CD4-positive, alpha-beta T cell treated with Interferon gamma for 1 hour (primary cell): ENCODE results near the gene ANXA2R.
"Not testable (repeated sequence)": the region's sequence is repeated elsewhere in the genome, so short reads cannot be mapped to it uniquely, and the experiment has no call there.

Source experiments
- DNase-seq: peaks from one replicate; pipeline ENCODE4 v3.0.0-alpha.2; 2020

The ANXA2R gene

DNA sequence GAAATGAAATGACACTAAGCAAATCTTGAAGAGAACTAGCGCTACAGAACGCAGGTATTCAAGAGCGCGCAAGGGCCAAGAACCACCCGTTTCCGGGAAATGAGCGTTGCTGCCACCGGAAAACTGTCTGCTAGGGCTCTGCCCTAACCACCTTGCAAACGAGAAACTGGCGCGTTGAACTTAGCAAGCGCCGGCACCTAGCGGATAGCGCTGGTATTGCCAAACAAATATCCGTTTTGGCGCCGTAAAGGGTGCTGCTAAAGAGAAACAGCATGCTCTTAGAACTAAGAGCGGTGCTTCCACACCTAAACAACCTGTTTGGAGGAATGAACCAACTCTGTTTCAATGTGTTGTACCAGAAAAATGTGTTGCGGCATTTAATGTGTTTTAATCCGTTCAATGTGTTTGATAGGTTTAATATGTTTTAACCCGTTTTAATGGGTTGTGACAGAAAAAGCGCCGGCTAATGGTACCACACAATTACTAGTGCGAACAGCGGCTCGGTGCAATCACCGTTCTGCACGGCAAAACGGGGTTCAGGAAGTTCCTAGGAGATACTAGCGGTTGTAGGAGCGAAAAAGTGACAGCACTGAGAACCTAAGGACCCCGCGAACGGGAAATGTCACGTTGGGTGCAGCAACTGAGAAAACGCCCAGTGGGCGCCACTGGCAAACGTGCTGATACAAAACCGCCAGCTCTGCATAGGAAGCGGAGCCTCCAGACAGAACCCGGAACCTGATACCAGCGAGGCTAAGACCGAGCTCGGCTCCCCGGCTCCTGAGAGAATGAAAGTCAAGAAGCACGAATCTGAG, at the start of gene ANXA2R:
ANXA2R (minus strand) TSS at position 33 of the 812 bp plus-strand sequence. CDS start 273 bp downstream, outside the sequence.
- peak; percentile 96 for DNase-seq

DNA sequence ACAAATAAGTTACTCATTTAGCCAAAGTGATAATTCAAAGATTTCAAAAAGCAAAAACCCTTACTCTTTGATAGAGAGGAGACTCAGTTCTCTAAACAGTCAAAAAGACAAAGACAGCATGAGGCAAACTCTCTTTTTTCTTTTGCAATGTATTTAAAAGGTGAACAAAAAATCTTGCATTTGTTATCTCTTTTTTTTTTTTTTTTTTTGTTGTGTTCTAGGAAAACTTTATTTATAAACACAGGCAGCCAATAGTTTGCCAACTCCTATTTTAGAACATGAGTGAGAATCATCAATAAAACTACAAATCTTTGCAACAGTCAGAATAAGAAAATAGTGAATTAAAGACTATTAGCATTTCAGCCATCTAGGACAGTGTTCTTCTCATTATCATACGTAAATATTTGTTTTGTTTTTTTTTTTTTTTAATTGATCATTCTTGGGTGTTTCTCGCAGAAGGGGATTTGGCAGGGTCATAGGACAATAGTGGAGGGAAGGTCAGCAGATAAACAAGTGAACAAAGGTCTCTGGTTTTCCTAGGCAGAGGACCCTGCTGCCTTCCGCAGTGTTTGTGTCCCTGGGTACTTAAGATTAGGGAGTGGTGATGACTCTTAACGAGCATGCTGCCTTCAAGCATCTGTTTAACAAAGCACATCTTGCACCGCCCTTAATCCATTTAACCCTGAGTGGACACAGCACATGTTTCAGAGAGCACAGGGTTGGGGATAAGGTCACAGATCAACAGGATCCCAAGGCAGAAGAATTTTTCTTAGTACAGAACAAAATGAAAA, 46.2 kb upstream of the ANXA2R start:
- not testable (repeated sequence) for DNase-seq

DNA sequence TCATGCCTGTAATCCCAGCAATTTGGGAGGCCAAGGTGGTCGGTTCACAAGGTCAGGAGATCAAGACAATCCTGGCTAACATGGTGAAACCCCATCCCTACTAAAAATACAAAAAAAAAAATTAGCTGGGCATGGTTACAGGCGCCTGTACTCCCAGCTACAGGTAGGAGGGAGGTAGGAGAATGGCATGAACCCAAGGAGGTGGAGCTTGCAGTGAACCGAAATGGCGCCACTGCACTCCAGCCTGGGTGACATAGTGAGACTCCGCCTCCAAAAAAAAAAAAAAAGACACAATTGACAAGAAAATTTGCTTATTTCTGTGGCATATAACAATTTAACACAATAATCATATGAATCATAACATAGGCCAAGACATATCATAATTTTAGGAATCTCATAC, 45.3 kb upstream of the ANXA2R start:
- no peak for DNase-seq

DNA sequence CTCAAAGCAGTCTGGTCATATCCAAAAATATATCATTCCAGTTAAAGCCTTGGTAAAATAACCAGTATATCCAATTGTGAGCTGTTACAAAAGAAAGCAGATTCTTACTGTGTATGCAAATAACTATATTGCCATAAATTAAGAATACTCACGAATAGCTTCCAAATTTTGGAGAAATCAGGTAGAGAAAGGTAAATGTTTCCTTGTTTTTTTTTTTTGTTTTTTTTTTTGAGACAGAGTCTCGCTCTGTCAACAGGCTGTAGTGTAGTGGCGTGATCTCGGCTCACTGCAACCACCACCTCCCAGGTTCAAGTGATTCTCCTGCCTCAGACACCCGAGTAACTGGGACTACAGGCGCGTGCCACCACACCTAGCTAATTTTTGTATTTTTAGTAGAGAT, 44.3 kb upstream of the ANXA2R start:
- not testable (repeated sequence) for DNase-seq

- DNase-seq = not testable (repeated sequence)
These were observed 41.2 kb upstream of the ANXA2R start for GRCh38 chr5:43081345-43081744.

DNA sequence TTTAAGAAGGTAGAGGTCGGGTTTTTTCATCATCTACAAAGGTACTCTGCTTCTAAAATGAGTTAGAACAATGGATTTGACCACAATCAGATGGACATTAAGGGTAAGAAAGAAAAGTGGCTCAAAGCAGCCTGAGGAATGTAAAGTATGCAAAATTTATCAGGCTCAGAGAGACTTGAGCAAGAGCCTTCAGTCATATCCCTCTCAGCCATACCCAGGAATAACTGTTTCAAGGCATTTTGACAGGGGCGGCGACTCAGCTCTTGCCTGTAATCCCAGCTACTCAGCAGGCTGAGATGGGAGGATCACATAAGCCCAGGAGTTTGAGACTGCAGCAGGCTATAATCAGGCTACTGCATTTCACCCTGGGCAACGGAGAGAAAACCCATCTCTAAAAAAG, 38.8 kb upstream of the ANXA2R start:
- DNase-seq = no peak

DNA sequence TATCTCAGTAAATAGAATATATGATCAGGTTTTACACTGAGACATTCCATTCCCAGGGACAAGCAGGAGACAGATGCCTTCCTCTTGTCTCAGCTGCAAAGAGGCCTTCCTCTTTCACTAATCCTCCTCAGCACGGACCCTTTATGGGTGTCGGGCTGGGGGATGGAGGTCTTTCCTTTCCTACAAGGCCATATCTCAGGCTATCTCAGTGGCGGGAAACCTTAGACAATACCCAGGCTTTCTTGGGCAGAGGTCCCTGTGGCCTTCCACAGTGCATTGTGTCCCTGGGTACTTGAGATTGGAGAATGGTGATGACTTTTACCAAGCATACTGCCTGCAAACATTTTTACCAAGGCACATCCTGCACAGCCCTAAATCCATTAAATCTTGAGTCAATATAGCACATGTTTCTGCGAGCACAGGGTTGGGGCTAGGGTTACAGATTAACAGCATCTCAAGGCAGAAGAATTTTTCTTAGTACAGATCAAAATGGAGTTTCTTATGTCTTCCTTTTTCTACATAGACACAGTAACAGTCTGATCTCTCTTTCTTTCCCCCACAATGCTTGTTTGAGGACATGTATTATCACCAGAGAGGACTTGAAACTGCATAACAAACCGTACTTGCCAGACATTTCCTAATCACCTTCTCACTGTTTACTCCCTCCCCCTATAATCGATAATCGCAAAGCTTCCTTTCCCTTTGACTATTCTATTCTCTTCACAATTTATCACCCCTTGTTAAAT, 37.5 kb upstream of the ANXA2R start:
- not testable (repeated sequence) for DNase-seq

GRCh38 chr5:43075319-43076293, 35.5 kb upstream of the ANXA2R start:
- DNase-seq = no peak

DNA sequence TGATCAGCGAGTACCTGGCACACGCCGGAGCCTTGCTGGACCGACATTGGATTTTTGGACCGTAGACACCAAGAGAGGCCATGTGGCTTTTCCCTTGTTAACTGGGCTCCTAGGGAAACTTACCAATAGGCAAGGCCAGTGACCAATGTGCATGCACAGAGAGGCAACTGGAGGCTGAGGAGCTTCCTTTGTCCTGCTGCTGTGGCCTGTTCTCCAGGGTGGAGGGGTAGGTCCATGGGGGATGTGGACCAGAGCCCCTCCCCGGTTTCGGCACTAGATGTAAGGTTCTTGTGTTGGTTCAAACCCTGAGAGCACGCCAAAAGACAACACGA, 34.8 kb upstream of the ANXA2R start:
- DNase-seq = no peak

- peak; percentile 43 for DNase-seq
These were observed 33.8 kb upstream of the ANXA2R start for GRCh38 chr5:43073597-43074546.

- not testable (repeated sequence) for DNase-seq
These were observed 29.2 kb upstream of the ANXA2R start for GRCh38 chr5:43069401-43069720.

DNA sequence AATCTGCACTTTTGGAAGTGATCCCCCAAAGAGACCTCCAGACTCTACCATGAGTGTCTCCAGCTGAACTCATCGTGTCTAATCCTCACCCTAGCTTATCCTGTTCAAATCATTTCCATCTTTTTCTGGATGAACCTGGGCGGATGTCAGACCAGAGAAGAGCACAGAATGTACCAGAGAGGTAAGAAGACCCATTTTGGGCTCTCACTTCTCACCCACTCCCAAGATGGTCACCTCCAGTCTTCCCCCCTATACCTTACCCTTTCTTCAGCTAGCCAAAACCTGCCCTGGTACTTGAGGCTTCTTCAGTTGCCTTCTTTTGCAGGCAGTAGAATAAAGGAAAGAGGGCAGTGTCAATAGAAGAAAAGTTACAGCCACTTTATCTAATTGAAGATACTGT, 27.9 kb upstream of the ANXA2R start:
- no peak for DNase-seq

GRCh38 chr5:43066799-43067741, 27.0 kb upstream of the ANXA2R start:
- peak; percentile 85 for DNase-seq

- peak; percentile 77 for DNase-seq
These were observed 26.1 kb upstream of the ANXA2R start for GRCh38 chr5:43065948-43066798.

DNA sequence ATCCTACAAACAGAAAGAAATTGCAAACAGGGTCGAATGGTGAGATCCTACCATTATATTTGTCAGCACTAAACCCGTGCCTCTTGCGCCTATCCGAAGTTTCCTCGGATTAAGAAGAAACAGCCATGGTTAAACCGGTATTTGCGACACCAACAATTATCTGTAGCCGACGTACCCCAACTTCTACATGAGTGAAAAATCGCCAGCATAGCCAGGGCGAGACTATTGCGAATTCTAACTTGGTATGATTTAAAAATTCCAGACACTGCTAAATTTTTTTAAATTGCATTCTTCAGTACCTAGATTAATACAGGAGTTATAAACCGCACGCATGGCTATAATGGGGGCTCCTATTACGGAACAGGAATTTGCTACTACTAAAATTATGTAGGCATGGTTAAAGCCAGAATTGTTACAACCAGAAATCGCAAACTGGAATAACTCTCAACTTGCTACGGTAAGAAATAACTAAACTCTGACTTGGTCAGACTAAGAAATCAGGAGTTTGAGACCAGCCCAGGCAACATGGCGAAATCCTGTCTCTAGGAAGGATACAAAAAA, 25.3 kb upstream of the ANXA2R start:
- DNase-seq = no peak

DNA sequence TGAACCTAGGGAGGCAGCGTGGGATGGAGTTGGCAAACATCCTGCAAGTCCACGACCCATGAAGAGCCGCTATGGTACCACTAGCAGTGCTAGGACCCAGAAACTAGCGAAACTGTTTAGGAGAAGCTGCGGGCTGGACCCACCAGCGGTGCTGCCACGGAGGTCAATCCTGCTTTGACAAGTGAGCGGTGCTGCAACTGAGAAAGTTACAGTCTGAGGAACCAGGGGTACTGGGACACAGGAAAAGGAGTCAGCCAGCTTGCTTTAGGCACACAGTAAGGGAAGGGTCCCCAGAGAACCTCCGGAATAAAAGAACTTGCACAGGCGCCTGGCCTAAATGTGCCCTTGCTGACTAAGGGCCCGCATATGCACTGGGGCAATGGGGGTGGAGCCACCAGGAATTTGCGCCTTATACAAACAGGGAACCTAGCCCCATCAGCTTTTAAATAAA, 23.6 kb upstream of the ANXA2R start:
- no peak for DNase-seq

- no peak for DNase-seq
These were observed 21.4 kb upstream of the ANXA2R start for GRCh38 chr5:43061352-43062075.

DNA sequence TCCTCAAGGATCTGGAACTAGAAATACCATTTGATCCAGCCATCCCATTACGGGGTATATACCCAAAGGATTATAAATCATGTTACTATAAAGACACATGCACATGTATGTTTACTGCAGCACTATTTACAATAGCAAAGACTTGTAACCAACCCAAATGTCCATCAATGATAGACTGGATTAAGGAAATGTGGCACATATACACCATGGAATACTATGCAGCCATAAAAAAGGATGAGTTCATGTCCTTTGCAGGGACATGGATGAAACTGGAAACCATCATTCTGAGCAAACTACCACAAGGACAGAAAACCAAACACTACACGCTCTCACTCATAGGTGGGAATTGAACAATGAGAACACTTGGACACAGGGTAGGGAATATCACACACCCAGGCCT, 19.9 kb upstream of the ANXA2R start:
- not testable (repeated sequence) for DNase-seq
